ENCODE data around the gene RCOR1.

- TF ChIP-seq CTCF (IDR thresholded peaks at IDR 0.05) (no peak), EZH2 (IDR thresholded peaks at IDR 0.05; ENCODE audit: borderline replicate concordance, insufficient read depth, low read depth, low read length, poor library complexity, severe bottlenecking) (no peak)
Observed at GRCh38 chr14:102695167-102695555, 102.7 kb downstream of the RCOR1 start.

Data from B cell (primary cell).